GM18520 (cell line): ENCODE data around the gene SYT17.

Source experiments
- ATAC-seq: cut with Tn5 transposase; IDR thresholded peaks from one replicate; pipeline ENCODE4 v1.9.1; 2021; ENCODE audit not compliant: unreplicated experiment

Gene SYT17

DNA sequence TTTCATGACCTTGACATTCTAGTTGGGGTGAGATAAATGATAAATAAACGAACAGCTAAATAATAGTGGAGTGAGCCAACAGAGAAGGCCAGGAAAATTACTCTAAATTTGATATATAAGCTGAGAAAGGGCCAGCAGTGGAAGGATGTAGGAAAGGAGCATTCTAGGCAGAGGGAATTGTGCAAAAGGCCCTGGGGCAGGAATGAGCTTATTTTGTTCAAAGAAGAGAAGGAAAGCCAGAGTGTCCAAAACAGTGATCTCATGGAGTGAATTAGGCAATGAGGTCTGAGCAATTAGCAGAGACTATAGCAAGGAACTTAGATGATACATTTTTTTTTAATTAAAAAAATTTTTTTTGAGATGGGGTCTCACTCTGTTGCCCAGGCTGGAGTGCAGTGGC lies 74.1 kb downstream of the SYT17 start:
- no peak for ATAC-seq

DNA sequence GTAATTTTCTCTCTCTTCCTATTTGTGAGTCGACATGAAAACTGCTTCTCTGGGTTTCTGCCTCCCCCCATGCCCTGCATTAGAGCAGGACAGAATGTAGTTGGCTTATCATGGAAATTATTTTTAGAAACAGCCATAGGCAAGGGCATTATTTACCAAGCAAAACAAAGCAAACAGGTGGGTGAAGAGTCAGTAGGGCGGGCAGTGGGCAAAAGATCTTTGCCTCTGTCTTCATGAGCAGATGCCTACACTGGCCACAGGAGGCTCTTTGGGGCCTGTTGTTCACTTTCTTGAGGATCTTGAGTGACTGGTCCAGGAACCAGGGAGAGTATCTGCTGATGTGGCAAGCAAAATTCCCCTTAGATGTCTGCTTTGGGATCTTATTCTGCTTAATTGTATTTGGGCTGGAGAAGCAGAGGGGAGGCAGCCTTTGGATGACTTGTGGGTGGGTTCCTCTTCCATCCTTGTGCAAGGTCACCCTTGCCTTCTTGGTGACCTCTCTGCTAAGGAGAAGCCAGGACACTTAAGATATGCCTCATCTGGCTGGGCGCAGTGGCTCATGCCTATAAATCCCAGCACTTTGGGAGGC lies 75.0 kb downstream of the SYT17 start:
- ATAC-seq, result no peak

DNA sequence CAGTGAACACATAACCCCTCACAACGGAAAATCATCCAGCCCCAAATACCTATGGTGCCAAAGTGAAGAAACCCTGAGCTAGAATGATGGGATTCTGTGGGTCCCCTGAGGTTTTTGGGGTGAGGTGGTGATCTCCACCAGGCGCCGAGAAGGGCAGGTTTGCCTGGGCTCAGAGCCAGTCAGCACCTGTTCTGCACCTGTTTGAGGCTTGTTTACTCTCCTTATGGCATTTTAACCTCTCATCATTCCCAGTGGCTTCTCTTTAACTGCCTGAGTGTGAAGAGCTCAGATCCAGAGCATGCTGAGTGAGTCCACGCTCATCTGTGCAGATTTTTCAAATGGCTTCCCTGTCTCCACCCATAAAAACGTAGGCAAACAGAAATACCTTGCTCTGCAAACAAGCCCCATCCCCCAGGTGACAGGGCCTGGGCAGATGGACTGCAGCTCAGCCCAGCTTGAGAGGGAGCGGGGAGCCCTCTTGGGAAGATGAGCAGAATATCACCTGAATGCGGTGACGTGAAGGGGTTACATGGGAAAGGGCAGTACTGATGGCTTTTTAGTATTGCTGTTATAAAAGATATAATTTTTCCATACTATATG lies 77.4 kb downstream of the SYT17 start:
- ATAC-seq, result no peak

DNA sequence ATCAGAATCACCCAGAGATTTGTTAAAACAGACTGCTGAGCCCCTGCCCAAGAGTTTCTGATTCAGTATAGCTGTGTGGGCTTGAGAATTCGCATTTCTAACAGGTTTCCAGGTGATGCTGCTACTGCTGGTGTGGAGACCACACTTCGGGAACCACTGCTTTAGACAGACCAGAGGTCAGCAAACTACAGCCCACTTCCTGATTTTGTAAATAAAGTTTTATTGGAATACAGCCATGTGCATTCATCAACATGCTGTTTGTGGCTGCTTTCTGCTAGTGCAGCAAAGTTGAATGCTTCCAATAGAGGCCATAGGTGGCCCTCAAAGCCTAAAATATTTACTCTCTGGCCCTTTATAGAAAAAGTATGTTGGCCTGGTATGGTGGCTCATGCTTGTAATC lies 84.9 kb downstream of the SYT17 start:
- ATAC-seq, result no peak

DNA sequence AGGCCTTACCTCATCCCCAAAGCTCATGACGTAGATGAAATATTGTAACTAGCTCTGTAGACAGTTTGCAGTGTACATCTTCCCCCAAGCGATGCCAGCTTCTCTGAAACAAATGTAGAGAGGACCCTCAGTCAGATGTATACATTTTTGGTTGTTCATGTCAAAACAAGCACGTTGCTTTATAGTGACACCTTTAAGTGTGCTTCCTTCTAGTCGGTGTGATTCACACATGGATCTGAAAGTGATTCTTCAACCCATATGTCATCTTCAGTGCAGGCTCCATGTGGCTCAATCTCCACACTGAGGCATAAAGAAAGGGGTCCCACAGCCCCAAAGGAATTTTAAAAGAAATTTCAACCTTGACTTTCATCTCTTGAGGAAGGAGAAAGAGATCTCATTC lies 86.6 kb downstream of the SYT17 start:
- ATAC-seq, result no peak

DNA sequence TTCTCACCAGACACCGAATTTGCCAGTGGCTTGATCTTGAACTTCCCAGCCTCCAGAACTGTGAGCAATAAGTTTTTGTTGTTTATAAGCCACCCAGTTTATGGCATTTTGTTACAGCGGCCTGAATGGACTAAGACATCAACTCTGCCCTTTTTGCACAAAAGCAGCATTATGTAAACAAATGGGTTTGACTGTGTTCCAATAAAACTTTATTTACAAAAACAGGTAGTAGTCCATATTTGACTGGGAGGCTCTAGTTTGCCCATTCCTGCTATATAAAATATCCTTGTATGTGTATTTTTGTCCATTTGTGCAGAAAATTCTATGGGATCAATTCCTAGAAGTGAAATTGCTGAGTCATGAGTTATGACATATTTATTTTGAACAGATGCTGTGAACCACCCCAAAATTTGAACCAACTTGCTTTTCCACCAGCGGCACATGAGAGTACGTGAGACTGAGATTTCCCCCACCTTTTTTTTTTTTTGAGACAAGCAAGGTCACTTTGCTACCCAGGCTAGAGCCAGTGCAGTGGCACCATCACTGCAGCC lies 96.2 kb downstream of the SYT17 start:
- no peak for ATAC-seq

DNA sequence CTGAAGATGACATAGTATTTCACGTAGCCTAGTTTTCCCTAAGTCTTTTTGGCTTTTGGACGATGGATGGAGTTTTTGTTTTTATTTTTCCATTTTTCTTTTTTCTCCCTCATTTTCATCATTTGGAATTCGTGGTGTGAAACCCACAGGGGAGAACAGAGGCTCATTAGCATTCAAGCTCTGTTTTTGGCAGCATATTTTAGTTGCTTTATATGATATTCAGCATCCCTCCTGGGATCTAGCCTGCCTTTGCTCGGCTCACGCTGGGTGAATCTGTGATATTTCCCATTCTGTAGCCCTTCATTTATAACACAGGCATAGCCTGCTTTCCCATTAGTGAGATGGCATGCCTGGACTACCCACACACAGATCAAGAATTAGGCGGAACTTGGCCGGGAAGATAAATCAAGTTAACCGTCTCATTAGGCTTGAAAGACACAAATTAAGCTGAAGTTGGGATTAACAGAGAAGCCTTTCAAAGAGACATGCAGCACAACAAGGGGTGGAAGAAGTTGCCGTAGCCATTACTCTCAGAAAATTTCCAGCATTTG lies 97.4 kb downstream of the SYT17 start:
- ATAC-seq, result no peak

DNA sequence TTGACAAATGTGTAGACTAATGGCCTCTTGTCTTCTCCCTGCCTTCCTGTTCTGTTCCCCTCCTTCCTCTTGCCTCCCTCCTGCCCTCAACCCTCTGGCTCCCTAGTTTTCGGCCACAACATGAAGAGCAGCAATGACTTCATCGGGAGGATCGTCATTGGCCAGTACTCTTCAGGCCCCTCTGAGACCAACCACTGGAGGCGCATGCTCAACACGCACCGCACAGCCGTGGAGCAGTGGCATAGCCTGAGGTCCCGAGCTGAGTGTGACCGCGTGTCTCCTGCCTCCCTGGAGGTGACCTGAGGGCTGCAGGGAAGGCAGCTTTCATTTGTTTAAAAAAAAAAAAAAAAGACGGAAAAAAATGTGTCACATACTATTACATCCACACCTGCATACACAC lies 98.7 kb downstream of the SYT17 start:
- ATAC-seq, result no peak

DNA sequence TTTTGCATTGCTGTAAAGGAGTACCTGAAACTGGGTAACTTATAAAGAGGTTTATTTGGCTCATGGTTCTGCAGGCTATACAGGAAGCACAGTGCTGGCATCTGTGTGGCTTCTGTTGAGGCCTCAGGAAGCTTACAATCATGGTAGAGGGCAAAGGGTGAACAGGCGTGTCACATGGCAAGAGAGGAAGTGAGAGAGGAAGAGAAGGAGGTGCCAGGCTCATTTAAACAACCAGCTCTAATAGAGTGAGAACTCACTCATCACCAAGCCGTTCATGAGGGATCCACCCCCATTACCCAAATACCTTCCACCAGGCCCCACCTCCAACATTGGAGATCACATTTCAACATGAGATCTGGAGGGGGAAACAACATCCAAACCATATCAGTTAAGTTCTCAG lies 101.1 kb downstream of the SYT17 start:
- no peak for ATAC-seq

DNA sequence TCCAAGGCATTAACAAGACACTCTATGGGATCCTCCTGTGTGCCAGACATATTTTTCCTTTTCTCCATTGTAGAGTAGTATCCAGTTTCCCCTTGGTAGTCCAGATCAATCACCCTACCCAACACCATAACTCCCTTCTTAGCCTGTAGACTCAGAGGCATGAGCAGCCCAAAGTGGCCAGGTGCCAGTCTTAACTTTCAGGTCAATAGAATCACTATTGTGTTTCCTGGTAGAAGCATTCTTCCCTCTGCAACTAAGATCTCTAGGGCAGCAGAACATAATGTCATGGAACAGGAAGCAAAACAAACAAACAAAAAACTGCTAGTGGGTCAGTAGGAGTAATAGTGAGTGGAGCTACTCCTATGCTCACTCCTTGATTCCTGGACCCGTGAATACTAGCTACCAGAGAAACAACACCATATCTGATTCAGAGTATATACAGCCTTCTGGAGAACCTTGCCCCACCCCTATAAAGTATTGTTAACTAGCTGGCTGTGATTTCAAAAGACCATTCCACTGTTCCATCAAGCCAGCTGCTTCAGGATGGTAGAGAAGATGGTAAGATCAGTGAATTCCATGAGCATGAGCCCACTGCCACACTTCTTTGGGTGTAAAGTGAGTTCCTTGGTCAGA lies 106.2 kb downstream of the SYT17 start:
- ATAC-seq, result no peak

DNA sequence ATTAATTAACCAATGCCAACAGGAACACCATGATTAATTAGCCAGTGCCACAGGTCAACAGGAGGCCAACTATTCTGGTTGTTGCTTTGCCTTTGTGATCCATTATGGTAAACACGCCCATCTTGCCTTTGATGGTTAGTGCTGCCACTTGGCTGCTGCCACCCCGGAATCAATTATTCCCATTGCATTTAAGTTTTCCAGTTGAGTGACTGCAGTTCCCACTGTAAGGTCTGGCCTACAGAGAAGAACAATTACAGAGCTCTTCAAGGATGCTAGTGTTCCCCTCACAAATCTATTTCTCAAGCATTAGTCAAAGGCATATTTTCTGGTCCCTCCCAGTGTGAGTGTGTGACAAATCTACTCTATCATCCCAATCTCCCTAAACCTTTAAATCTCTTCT lies 110.4 kb downstream of the SYT17 start:
- no peak for ATAC-seq

DNA sequence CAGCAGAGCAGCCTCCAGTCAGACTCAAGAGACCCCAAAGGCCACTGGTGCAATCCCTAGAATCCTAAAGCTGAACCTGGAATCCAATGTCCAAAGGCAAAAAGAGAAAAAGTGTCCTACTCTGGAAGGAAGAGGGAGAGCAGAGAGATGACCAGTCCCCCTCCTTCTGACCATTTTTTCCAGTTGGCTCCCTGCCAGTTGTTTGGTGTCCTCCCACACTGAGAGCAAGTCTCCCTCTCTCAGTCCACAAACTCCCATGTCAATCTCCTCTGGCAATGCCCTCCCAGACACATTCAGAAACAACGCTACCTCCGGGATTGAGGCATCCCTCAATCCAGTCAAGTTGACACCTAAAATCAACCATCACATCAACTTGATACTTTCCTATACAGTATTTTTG lies 113.2 kb downstream of the SYT17 start:
- ATAC-seq, result no peak

DNA sequence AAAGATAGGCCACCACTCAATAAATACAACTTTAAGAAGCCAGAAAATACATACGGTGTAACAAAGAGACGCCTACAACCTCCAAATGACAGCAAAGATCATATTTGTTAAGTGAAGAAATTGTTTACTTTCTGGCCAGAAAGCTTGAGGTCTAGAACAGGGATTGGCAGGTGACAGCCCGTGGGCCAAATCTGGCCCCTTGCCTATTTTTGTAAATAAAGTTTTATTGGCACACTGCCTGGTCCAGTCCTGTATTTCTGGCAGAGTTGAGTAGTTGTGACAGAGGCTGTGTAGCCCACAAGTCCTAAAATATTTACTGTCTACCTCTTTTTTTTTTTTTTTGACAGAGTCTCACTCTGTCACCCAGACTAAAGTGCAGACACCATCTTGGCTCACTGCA lies 114.1 kb downstream of the SYT17 start:
- no peak for ATAC-seq

DNA sequence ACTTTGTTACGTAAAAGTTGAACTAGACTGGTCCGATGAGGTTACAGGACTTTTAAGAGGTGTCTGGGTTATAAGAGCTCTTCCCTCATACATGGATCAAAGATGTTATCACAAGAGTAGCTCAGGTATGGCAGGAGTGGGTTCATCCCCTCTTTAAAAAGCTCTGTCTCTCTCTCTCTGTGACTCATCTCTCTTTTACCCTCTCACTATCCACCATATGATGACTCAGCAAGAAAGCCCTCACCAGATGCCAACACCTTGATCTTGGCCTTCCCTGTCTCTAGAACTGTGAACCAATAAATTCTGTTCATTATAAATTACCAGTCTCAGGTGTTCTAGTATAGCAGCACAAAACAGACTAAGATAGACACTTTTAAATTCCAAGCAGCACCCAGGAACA lies 115.6 kb downstream of the SYT17 start:
- no peak for ATAC-seq

DNA sequence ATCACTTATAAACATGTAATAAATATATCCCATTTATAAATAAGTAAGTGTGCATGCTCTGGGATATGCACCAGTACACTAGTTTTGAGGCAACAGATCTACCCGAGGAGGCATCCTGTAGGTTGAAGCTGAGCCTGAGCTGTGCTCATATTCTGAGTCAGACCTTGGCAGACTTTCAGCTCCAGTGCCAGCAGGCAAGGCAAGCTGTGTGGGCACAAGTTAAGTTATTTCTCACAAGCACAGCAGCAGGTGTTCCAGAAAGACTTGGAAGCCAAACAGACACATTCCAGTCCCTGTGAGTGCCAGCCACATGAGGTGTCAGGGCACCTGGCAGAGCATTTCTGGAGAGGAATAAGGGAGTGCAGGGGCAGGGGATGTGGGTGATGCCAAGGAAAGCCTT lies 116.2 kb downstream of the SYT17 start:
- no peak for ATAC-seq

DNA sequence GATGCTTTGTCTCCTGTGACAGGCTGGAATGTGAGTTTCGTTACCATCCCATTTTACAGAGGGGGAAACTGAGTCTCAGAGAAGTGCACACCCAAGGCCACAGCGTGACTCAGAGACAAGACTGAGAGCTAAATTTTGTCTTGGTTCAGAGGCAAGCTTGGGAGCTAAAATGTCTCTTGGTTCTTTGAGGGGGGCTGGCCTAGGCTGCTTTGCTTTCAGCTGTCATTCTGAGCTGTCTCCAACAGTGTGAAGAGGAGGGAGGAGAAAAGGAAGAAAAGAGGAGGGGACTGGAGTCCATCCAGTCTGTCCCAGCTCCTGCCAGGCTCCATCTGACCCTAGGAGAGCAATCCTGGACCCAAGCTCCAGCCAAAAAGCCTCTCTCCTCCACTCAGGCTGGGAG lies 117.4 kb downstream of the SYT17 start, which contains the start of gene CLEC19A:
Gene CLEC19A, plus strand, starts transcription at position 301 of the 400 bp plus-strand sequence. CDS start 121 bp downstream, outside the sequence.
- ATAC-seq, result no peak

DNA sequence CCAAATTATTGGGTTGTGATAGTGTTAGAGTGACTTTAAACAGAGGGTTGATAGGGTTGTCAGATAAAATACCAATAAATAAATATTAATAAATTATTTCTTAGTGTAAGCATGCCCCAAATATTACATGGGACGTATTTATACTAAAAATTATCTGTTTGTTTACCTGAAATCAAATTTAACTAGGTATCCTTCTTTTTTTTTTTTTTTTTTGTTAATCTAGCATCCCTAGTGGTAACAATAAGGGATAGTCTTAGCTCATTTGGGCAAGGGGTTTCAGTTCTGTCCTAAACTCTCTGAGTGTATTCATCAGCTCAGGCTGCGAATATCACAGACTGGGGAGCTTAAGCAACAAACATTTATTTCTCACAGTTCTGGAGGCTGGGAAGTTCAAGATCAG lies 118.8 kb downstream of the SYT17 start:
- no peak for ATAC-seq

DNA sequence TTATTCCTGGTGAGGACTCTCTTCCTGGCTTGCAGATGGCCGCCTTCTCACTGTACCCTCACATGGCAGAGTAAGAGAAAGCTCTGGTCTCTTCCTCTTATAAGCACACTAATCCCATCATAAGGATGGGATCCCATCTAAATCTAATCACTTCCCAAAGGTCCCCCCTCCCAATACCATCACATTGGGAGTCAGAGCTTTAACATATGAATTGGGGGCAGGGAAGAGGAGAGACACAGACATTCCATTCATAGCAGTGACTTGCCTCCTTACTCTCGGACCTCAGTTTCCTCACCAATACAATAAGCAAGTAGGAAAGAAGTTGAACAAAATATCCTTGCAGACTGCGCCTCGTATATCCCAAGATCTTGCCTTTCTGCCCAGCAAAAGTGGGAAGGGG lies 119.2 kb downstream of the SYT17 start:
- no peak for ATAC-seq

DNA sequence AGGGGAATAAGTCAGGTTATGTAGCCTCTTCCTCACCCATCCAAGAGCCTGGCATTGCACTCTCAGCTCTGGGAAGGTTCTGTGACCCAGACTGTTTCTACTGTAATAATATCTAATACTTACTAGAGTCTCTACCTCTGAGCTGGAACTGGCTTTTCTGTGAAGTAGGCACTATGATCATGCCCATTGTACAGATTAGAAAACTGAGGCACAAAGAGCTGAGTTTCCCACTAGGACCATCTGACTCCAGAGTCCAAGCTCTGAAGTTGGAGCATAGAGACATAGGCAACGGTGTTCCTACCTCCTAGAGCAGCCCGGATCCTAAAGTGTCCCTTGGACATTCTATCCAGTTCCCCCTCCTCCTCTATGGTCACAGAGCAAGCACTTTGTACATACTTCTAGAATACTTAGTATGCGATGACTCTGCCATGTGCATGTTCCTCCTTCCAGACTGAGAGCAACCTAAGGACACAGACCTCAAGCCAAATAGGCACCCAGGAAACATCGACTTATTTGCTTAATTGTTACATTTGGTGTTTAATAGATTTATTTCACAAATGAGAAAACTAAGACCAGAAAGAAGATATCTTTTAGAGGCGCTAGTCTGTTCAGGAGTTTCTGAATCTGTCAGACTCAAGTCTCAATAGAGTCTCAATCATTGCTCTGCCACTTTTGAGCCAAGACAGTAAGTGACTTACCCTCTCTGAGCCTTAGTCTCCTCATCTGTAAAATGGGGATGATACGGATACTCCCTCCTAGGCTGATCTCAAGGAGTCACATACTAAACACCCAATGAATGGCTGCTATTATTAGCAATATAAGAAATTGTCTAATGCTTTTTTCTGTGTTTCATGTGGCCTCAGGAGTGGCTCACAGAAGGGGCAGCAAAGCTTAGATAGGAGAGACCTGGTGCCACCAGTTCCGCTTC lies 121.1 kb downstream of the SYT17 start:
- ATAC-seq, result no peak

DNA sequence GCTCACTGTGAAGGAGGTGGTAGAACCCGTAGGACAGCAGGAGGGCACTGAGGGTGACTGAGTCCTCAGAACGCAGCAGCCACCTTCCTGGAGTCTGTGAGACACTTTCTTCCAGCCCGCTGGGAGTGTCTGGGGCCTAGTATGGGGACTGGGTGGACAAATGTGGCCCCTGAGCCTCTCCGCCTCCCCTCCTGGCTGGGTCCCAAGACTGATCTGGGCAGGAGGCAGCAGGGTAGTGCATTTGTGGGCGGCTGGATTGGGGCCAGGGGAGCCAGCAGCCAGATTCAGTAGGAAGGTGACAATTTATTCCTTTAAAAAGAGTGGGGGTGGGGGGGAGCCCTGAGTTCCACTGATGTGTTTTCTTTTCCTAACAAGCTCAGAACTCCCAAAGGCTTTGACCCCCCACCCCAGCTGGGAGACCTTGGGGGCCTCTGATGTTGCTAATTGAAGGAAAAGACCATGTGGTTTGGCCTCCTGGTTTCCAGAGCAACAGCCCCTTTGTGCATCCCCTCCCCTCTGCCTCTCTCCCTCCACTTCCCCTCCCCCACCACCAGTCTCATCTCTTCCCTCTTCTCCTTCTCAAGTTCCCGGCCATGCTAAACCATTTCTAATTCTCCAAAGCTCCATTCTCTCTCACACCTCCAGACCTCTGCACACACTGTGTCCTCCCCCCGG lies 121.9 kb downstream of the SYT17 start:
- ATAC-seq, result no peak

DNA sequence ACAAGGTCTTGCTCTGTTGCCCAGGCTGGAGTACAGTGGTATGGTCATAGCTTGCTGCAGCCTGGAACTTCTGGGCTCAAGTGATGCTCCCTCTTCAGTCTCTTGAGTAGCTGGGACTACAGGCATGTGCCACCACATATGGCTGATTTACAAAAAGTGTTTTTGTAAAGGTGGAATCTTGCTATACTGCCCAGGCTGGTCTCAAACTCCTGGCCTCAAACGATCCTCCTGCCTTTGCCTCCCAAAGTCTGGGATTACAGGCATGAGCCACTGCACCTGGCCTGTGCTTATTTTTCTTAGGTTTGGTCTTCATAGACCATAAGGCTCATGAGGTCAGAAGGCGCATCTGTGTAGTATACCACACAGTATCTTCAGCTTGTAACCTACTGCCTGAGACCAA lies 122.8 kb downstream of the SYT17 start:
- no peak for ATAC-seq
